Hematopoietic multipotent progenitor cell treated with erythropoietin and hydrocortisone succinate and interleukin-3 and kit ligand, for 6 days (in vitro differentiated cells): ENCODE data around the gene MPP1.
A peak's percentile ranks its signal among the peaks of the same experiment; 100 is the strongest.

ENCODE experiments used
- DNase-seq: peaks from one replicate; pipeline ENCODE4 v3.0.0-alpha.2; 2015

Gene MPP1

GRCh38 chrX:154774622-154775021 lies 30.7 kb downstream of the MPP1 start:
- no peak for DNase-seq

GRCh38 chrX:154762537-154763296 lies 42.6 kb downstream of the MPP1 start, which contains the start of gene DKC1:
DKC1 (plus strand) TSS chrX:154762864; CDS start chrX:154762966, 102 bp downstream.
- peak; percentile 96 for DNase-seq

GRCh38 chrX:154761977-154762536 lies 43.2 kb downstream of the MPP1 start:
- DNase-seq = peak; percentile 65

- DNase-seq = no peak
Observed at GRCh38 chrX:154758696-154759095, 46.6 kb downstream of the MPP1 start.

- DNase-seq = peak; percentile 91
Observed at GRCh38 chrX:154751669-154752271, 53.5 kb downstream of the MPP1 start.

GRCh38 chrX:154751203-154751668 lies 54.0 kb downstream of the MPP1 start:
- peak; percentile 82 for DNase-seq

- peak; percentile 46 for DNase-seq
Observed at GRCh38 chrX:154750301-154751202, 54.7 kb downstream of the MPP1 start, which contains the start of gene GAB3. GAB3 (minus strand) TSS chrX:154751077; CDS start chrX:154751025, 52 bp downstream.

- peak; percentile 57 for DNase-seq
Observed at GRCh38 chrX:154749856-154750255, 55.4 kb downstream of the MPP1 start.

- peak; percentile 81 for DNase-seq
Observed at GRCh38 chrX:154748712-154749339, 56.5 kb downstream of the MPP1 start.

GRCh38 chrX:154742613-154743012 lies 62.7 kb downstream of the MPP1 start:
- DNase-seq = peak; percentile 37

- peak; percentile 59 for DNase-seq
Observed at GRCh38 chrX:154739952-154740465, 65.3 kb downstream of the MPP1 start.

GRCh38 chrX:154738011-154738738 lies 67.1 kb downstream of the MPP1 start:
- DNase-seq = peak; percentile 33

GRCh38 chrX:154737136-154737535 lies 68.1 kb downstream of the MPP1 start:
- DNase-seq = peak; percentile 60

- DNase-seq = no peak
Observed at GRCh38 chrX:154735695-154736393, 69.4 kb downstream of the MPP1 start.

- DNase-seq = peak; percentile 60
Observed at GRCh38 chrX:154734061-154734781, 71.1 kb downstream of the MPP1 start.

- DNase-seq = no peak
Observed at GRCh38 chrX:154733066-154733425, 72.2 kb downstream of the MPP1 start.

- DNase-seq = peak; percentile 37
Observed at GRCh38 chrX:154732421-154733065, 72.7 kb downstream of the MPP1 start.

GRCh38 chrX:154731881-154732280 lies 73.4 kb downstream of the MPP1 start:
- no peak for DNase-seq

- peak; percentile 18 for DNase-seq
Observed at GRCh38 chrX:154731184-154731583, 74.1 kb downstream of the MPP1 start.
